OCI-LY1 (cell line): Measurements from ENCODE around the gene CELA2A.

Source experiments
- H2AFZ ChIP-seq: fragments of 200-600 bp; sonication (generic), shearing (Covaris generic); 2 replicates; pipeline ENCODE4 v1.6.0; 2014; ENCODE audit warnings: antibody characterized with exemption, mild to moderate bottlenecking, low read length
- H3F3A ChIP-seq: fragments of 200-600 bp; sonication (generic), shearing (Covaris generic); 2 replicates; pipeline ENCODE4 v1.6.0; 2014; ENCODE audit warnings: mild to moderate bottlenecking, antibody characterized with exemption, low read length, moderate library complexity; ENCODE audit not compliant: insufficient read depth
- H3K27ac ChIP-seq: fragments of 200-600 bp; sonication (generic); 2 replicates; pipeline ENCODE4 v1.5.1; 2014; ENCODE audit warnings: low read length, mixed run types, mild to moderate bottlenecking, low read depth; ENCODE audit not compliant: poor library complexity, severe bottlenecking
- H3K27me3 ChIP-seq: fragments of 200-600 bp; sonication (generic); 2 replicates; pipeline ENCODE4 v1.6.0; 2014; ENCODE audit warnings: antibody characterized with exemption, mild to moderate bottlenecking, low read length, moderate library complexity; ENCODE audit not compliant: insufficient read depth
- H3K36me3 ChIP-seq: fragments of 200-600 bp; sonication (generic); 2 replicates; pipeline ENCODE4 v1.6.1; 2014; ENCODE audit warnings: mild to moderate bottlenecking, antibody characterized with exemption, low read length, moderate library complexity, mixed read lengths; ENCODE audit not compliant: insufficient read depth
- H3K4me1 ChIP-seq: fragments of 200-600 bp; sonication (generic); 2 replicates; pipeline ENCODE4 v1.5.1; 2014; ENCODE audit warnings: mild to moderate bottlenecking, low read length, moderate library complexity; ENCODE audit not compliant: insufficient read depth, severe bottlenecking
- H3K4me2 ChIP-seq: fragments of 200-600 bp; sonication (generic), shearing (Covaris generic); 2 replicates; pipeline ENCODE4 v1.6.1; 2014; ENCODE audit warnings: low read length
- H3K4me3 ChIP-seq: fragments of 200-600 bp; sonication (generic); 2 replicates; pipeline ENCODE4 v1.5.1; 2014; ENCODE audit warnings: low read length, low read depth, mild to moderate bottlenecking, mixed read lengths; ENCODE audit not compliant: poor library complexity, severe bottlenecking
- H3K79me2 ChIP-seq: fragments of 200-600 bp; shearing (Covaris generic); 2 replicates; pipeline ENCODE4 v1.6.1; 2016; ENCODE audit warnings: mixed run types, low read length, mixed read lengths; ENCODE audit not compliant: insufficient read depth
- H3K9ac ChIP-seq: fragments of 200-600 bp; sonication (generic), shearing (Covaris generic); 2 replicates; pipeline ENCODE4 v1.6.1; 2014; ENCODE audit warnings: mild to moderate bottlenecking, low read length, mixed read lengths
- H3K9me2 ChIP-seq: fragments of 200-600 bp; sonication (generic), shearing (Covaris generic); 2 replicates; pipeline ENCODE4 v1.6.1; 2014; ENCODE audit warnings: low read depth, mild to moderate bottlenecking, low read length, mixed read lengths
- H3K9me3 ChIP-seq: fragments of 200-600 bp; shearing (Covaris generic); 2 replicates; pipeline ENCODE4 v1.6.1; 2014; ENCODE audit warnings: low read length, mixed read lengths
- H4K20me1 ChIP-seq: fragments of 200-600 bp; sonication (generic), shearing (Covaris generic); 2 replicates; pipeline ENCODE4 v1.6.0; 2016; ENCODE audit warnings: mild to moderate bottlenecking, low read length; ENCODE audit not compliant: insufficient read depth
- EZH2 ChIP-seq: fragments of 200-600 bp; sonication (generic), shearing (Covaris generic); IDR thresholded peaks from 2 replicates; pipeline ENCODE4 v1.8.0; 2017; ENCODE audit warnings: borderline replicate concordance, mixed run types, mild to moderate bottlenecking, antibody characterized with exemption, low read length, moderate library complexity, mixed read lengths
- TF ChIP-seq, protein P1 (sequence below): fragments of 200-600 bp; sonication (generic), shearing (Covaris generic); IDR thresholded peaks from 2 replicates; pipeline ENCODE4 v1.5.1; 2017; ENCODE audit warnings: mild to moderate bottlenecking, antibody characterized with exemption, low read length, moderate library complexity, mixed read lengths

The CELA2A gene

DNA sequence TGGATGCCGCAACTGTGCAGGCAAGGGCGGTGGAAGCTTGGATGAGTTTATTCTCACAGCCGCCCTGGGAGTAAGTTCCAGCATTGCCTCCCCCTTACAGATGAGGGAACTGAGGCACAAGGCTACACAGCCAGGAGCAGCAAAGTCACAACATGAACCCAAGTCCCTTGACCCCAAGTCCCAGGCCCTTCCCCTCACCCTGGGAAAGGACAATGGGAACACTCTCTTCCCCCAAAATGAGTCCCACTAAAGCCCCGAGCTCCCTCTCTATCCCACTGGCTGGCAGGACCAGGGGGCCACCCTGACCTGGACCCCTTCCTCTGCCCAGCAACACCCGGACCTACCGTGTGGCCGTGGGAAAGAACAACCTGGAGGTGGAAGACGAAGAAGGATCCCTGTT lies 14.4 kb upstream of the CELA2A start:
- H3K4me1 ChIP-seq = no peaks in the 10 kb centered on the region
- H2AFZ ChIP-seq = no peak overlapping the region
- H3K9ac ChIP-seq = no peak overlapping the region
- H3K4me3 ChIP-seq = no peak overlapping the region
- no peaks in the 10 kb centered on the region for H4K20me1 ChIP-seq
- H3K9me2 ChIP-seq = no peaks in the 10 kb centered on the region
- H3K4me2 ChIP-seq = no peak overlapping the region
- no peaks in the 10 kb centered on the region for H3K36me3 ChIP-seq
- TF ChIP-seq, protein P1, sequence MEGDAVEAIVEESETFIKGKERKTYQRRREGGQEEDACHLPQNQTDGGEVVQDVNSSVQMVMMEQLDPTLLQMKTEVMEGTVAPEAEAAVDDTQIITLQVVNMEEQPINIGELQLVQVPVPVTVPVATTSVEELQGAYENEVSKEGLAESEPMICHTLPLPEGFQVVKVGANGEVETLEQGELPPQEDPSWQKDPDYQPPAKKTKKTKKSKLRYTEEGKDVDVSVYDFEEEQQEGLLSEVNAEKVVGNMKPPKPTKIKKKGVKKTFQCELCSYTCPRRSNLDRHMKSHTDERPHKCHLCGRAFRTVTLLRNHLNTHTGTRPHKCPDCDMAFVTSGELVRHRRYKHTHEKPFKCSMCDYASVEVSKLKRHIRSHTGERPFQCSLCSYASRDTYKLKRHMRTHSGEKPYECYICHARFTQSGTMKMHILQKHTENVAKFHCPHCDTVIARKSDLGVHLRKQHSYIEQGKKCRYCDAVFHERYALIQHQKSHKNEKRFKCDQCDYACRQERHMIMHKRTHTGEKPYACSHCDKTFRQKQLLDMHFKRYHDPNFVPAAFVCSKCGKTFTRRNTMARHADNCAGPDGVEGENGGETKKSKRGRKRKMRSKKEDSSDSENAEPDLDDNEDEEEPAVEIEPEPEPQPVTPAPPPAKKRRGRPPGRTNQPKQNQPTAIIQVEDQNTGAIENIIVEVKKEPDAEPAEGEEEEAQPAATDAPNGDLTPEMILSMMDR = no peak
- no peak for TF ChIP-seq EZH2
- H3F3A ChIP-seq = no peaks in the 10 kb centered on the region
- H3K27ac ChIP-seq = no peak overlapping the region
- no peaks in the 10 kb centered on the region for H3K79me2 ChIP-seq
- no peaks in the 10 kb centered on the region for H3K9me3 ChIP-seq
- H3K27me3 ChIP-seq = no peaks in the 10 kb centered on the region; the same call in 1 of the 2 replicates

DNA sequence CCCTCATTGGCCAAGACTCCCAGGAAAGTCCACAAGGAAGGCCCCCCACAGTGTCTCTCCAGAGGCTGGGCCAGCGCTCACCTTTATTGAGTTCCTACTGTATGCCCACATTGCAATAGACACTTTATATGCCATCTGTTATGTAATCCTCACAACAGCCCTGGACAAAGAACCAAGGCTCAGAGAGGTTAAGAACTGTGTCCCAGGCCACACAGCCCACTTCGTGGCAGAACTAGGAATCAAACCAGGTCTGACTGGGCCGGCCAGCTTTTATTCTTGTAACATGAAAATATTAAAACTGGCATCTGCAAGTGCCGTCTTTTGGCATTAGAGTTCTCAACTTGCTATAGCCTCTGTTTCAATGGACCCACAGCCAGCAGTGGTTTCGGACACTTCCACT lies 13.8 kb upstream of the CELA2A start:
- Histone ChIP-seq H3K27me3 (no peaks in the 10 kb centered on the region; the same call in 1 of the 2 replicates), H3K4me1 (no peaks in the 10 kb centered on the region), H3K4me2 (no peak overlapping the region), H3K36me3 (no peaks in the 10 kb centered on the region), H3K4me3 (no peak overlapping the region), H3K27ac (no peak overlapping the region), H3K9ac (no peak overlapping the region), H2AFZ (no peak overlapping the region), H3K9me2 (no peaks in the 10 kb centered on the region), H3K9me3 (no peaks in the 10 kb centered on the region), H3K79me2 (no peaks in the 10 kb centered on the region), H3F3A (no peaks in the 10 kb centered on the region), H4K20me1 (no peaks in the 10 kb centered on the region)
- TF ChIP-seq, protein P1 = no peak
- TF ChIP-seq EZH2 = no peak

DNA sequence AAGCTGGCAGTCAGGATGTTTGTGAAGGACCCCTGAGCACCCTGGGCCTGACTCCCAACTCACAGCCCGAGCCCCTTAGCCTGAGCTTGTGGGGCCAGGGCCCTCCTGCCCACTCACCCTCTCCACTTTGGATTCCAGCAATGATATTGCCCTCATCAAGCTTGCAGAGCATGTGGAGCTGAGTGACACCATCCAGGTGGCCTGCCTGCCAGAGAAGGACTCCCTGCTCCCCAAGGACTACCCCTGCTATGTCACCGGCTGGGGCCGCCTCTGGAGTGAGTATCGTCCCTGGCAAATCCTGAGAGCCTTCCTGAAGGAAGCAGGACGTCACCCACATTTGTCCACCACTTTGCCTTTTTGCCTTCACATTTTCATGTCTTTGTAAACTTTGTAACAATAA lies 13.3 kb upstream of the CELA2A start:
- Histone ChIP-seq H3K9me2 (no peaks in the 10 kb centered on the region), H2AFZ (no peak overlapping the region), H3F3A (no peaks in the 10 kb centered on the region), H3K36me3 (no peaks in the 10 kb centered on the region), H3K4me1 (no peaks in the 10 kb centered on the region), H3K9me3 (no peaks in the 10 kb centered on the region), H3K4me2 (no peak overlapping the region), H4K20me1 (no peaks in the 10 kb centered on the region), H3K27ac (no peak overlapping the region), H3K27me3 (no peaks in the 10 kb centered on the region; the same call in 1 of the 2 replicates), H3K9ac (no peak overlapping the region), H3K79me2 (no peaks in the 10 kb centered on the region), H3K4me3 (no peak overlapping the region)
- TF ChIP-seq, protein P1 = no peak
- no peak for TF ChIP-seq EZH2
